Caco-2 (cell line): ENCODE results near the gene TRAF3. TPM values are rescaled to one million over a fixed set of nuclear protein-coding genes. Genes with fewer than 3 reads are reported as not detected.

Experiments
- BruUV-seq: library from RNA; stranded (reverse); fragments of 400-500 nt; replicated peaks from 2 replicates; lab custom pipeline; 2021; lab: Mats Ljungman, UMichigan
- CTCF ChIA-PET: fragments of 300-600 bp; sonication (Branson Sonifier 250); formaldehyde crosslinking; loops from one replicate; lab custom pipeline; 2022; ENCODE audit warnings: antibody characterized with exemption; lab: Charles Lee
- POLR2A ChIA-PET: fragments of 300-600 bp; sonication (Branson Sonifier 250); formaldehyde crosslinking; loops from one replicate; lab custom pipeline; 2022; ENCODE audit warnings: antibody characterized with exemption; lab: Charles Lee
- DNase-seq, 2 experiments: peaks; one replicate each; pipeline versions ENCODE4 v3.0.0 to v3.0.0-alpha.2; 2020 to 2022
- H3K27me3 ChIP-seq: replicated peaks from 2 replicates; pipeline ENCODE4 v1.6.0; 2011; ENCODE audit warnings: low read length; ENCODE audit not compliant: control insufficient read depth, insufficient read depth
- H3K36me3 ChIP-seq: 2 replicates; pipeline ENCODE4 v1.5.1; 2011; ENCODE audit warnings: low read length; ENCODE audit not compliant: control insufficient read depth, insufficient read depth
- H3K4me1 ChIP-seq: fragments of 250-450 bp; sonication (Bioruptor Pico); 2 replicates; pipeline ENCODE4 v1.5.1; 2020; ENCODE audit warnings: mild to moderate bottlenecking
- H3K4me3 ChIP-seq: 2 replicates; pipeline ENCODE4 v1.5.1; 2011; ENCODE audit warnings: low read depth, mild to moderate bottlenecking, control low read depth, low read length
- H3K9me3 ChIP-seq: fragments of 250-450 bp; sonication (Bioruptor Pico); 2 replicates; pipeline ENCODE4 v1.5.1; 2020; ENCODE audit warnings: mild to moderate bottlenecking, moderate library complexity
- H3K27ac Mint-ChIP-seq: one replicate; pipeline ENCODE4 v1.8.0; 2022; ENCODE audit warnings: mixed read lengths; ENCODE audit not compliant: unreplicated experiment
- H3K27me3 Mint-ChIP-seq: one replicate; pipeline ENCODE4 v1.8.0; 2022; ENCODE audit warnings: mixed read lengths; ENCODE audit not compliant: insufficient read depth, unreplicated experiment
- H3K36me3 Mint-ChIP-seq: one replicate; pipeline ENCODE4 v1.8.0; 2022; ENCODE audit warnings: mild to moderate bottlenecking, mixed read lengths; ENCODE audit not compliant: insufficient read depth, unreplicated experiment
- H3K4me1 Mint-ChIP-seq: one replicate; pipeline ENCODE4 v1.8.0; 2022; ENCODE audit warnings: low read depth, mixed read lengths; ENCODE audit not compliant: unreplicated experiment
- H3K4me3 Mint-ChIP-seq: one replicate; pipeline ENCODE4 v1.8.0; 2022; ENCODE audit warnings: mild to moderate bottlenecking, moderate library complexity, mixed read lengths; ENCODE audit not compliant: unreplicated experiment
- H3K9me3 Mint-ChIP-seq: one replicate; pipeline ENCODE4 v1.8.0; 2022; ENCODE audit warnings: mixed read lengths; ENCODE audit not compliant: unreplicated experiment
- intact Hi-C: fragments of 100-400 bp; cut with micrococcal nuclease; formaldehyde crosslinking; loops from one replicate; pipeline ENCODE4 v1.10.0; 2022; ENCODE audit not compliant: unreplicated experiment
- total RNA-seq: library from RNA; stranded (reverse); gene quantifications from 2 replicates; pipeline ENCODE4 v1.2.3, GENCODE V29; 2022
- TF ChIP-seq, protein P1 (sequence below), 2 experiments: fragments of 200-600 bp in 1 of 2; IDR thresholded peaks; 1 replicate in 1 of 2; 2 replicates in 1 of 2; pipeline versions ENCODE4 v1.5.1 to v1.8.0; 2011 to 2022; ENCODE audit warnings: antibody characterized with exemption in 1 of 2, control low read depth in 1 of 2, inconsistent platforms in 1 of 2, low read depth in 1 of 2, low read length in 1 of 2, mild to moderate bottlenecking in 1 of 2, moderate library complexity in 1 of 2; ENCODE audit not compliant: insufficient read depth in 1 of 2, severe bottlenecking in 1 of 2, unreplicated experiment in 1 of 2

TRAF3 gene
- total RNA-seq, 1 experiment from 2014 or later, result 16.6 TPM

DNA sequence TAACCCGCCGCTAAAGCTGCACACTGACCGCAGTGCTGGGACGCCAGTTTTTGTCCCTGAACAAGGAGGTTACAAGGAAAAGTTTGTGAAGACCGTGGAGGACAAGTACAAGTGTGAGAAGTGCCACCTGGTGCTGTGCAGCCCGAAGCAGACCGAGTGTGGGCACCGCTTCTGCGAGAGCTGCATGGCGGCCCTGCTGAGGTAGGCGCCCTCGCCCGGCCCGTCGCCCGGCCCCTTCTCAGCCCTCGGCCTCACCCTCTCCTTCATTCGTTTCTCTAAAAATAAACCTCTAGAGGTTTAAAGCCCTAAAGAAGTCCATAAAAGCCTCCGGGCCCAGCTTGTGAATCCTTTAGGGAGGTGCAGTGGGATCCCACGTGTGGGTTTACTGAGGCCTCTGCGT, 93.0 kb downstream of the TRAF3 start:
- no peaks in the 10 kb centered on the region for H3K27me3 ChIP-seq
- Mint-ChIP-seq H3K9me3 (no peaks in the 10 kb centered on the region), H3K4me1 (peaks cover 19% of the 10 kb centered on the region), H3K27ac (no peak overlapping the region), H3K36me3 (peaks cover 28% of the 10 kb centered on the region), H3K27me3 (no peaks in the 10 kb centered on the region), H3K4me3 (no peak overlapping the region)
- no peaks in the 10 kb centered on the region for H3K9me3 ChIP-seq
- H3K4me3 ChIP-seq, result no peak overlapping the region
- POLR2A ChIA-PET, result no interaction called here
- CTCF ChIA-PET, result no interaction called here
- intact Hi-C loops, result loop anchor here (10.0 kb wide), 1 partner anchor 95 kb away; the partner anchor contains the start of gene TRAF3
- no TSS peak for BruUV-seq
- DNase-seq, result no peak
- TF ChIP-seq, protein P1, sequence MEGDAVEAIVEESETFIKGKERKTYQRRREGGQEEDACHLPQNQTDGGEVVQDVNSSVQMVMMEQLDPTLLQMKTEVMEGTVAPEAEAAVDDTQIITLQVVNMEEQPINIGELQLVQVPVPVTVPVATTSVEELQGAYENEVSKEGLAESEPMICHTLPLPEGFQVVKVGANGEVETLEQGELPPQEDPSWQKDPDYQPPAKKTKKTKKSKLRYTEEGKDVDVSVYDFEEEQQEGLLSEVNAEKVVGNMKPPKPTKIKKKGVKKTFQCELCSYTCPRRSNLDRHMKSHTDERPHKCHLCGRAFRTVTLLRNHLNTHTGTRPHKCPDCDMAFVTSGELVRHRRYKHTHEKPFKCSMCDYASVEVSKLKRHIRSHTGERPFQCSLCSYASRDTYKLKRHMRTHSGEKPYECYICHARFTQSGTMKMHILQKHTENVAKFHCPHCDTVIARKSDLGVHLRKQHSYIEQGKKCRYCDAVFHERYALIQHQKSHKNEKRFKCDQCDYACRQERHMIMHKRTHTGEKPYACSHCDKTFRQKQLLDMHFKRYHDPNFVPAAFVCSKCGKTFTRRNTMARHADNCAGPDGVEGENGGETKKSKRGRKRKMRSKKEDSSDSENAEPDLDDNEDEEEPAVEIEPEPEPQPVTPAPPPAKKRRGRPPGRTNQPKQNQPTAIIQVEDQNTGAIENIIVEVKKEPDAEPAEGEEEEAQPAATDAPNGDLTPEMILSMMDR (IDR thresholded peaks at IDR 0.05; ENCODE audit: insufficient read depth in 1 of 2, low read depth in 1 of 2, low read length in 1 of 2, severe bottlenecking in 1 of 2, unreplicated experiment in 1 of 2), result no peak
- H3K36me3 ChIP-seq, result peaks cover 1% of the 10 kb centered on the region; the same call in 1 of the 2 replicates
- peaks cover 14% of the 10 kb centered on the region for H3K4me1 ChIP-seq

DNA sequence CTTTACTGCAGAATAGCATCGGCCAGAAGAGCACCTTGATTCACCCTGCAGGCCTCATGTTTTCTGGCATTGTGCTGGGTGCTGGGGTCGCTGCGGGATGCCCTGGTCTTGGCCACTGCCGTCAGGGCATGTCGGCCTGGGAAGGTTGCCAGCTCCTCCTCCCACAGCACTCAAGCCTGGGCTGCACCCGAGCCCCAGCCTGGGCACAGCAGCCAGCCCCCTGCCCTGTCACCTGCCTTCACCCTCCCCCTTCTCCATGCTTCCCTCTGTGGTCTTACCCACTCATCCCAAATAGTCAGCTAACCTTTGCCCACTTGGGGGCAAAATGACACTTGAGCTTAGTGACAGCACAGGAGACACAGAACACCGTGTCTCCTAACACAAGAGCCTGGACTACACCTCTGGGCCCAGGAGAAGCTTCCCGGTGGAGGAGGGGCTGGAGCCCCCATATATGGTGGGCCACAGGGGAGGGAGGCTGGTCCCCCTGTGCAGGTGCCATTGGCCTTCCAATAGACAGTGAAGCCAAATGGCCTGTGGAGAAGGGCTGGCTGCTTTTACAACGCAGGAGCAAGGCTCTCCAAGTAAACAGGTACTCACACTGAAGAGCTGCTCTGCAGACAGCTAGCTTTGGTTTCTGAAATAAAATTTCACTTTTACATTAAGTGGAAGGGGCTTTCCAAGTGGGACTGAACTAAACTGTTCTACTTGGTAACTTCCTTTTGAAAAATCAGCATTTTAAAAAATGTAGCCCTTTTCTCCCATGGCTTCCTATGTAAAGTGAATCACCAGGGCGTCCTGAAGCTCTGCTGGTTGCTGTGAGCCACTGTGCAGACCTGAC, 94.0 kb downstream of the TRAF3 start:
- TF ChIP-seq, protein P1 (IDR thresholded peaks at IDR 0.05; ENCODE audit: insufficient read depth in 1 of 2, low read depth in 1 of 2, low read length in 1 of 2, severe bottlenecking in 1 of 2, unreplicated experiment in 1 of 2), result no peak
- ChIA-PET POLR2A (no interaction called here), CTCF (interaction anchor here (0.5 to 0.6 kb wide), 2 partner anchors 86 to 1956 kb away, joined by 3 to 4 read pairs; no protein-coding TSS in a partner anchor)
- Mint-ChIP-seq H3K36me3 (peaks cover 33% of the 10 kb centered on the region), H3K9me3 (no peaks in the 10 kb centered on the region), H3K4me3 (no peak overlapping the region), H3K27me3 (no peaks in the 10 kb centered on the region), H3K27ac (no peak overlapping the region), H3K4me1 (peaks cover 22% of the 10 kb centered on the region)
- Histone ChIP-seq H3K4me3 (no peak overlapping the region), H3K9me3 (no peaks in the 10 kb centered on the region), H3K36me3 (peaks cover 1% of the 10 kb centered on the region; the same call in 1 of the 2 replicates), H3K27me3 (no peaks in the 10 kb centered on the region), H3K4me1 (peaks cover 14% of the 10 kb centered on the region)
- intact Hi-C loops, result loop anchor here (10.0 kb wide), 1 partner anchor 96 kb away; the partner anchor contains the start of gene TRAF3
- BruUV-seq, result no TSS peak
- no peak for DNase-seq

DNA sequence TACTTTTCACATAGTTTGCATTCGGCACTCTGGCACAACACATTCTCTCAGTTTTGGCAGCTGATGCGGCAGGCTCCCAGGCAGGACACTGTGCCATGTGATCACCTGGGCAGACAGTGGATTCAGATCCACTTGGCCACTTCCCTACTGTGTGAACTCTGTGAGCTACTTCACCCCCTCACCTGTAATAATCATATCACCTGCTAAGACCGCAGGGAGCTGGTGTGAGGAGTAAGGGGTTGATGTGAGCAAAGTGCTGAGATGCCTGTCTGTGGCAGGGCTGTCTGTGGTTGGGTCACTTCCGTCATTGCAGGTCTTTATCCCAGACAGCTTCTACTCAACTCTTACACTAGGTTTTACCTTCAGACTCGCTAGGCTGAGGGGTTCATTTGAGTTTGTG, 94.8 kb downstream of the TRAF3 start:
- peaks cover 1% of the 10 kb centered on the region; the same call in 1 of the 2 replicates for H3K36me3 ChIP-seq
- peaks cover 14% of the 10 kb centered on the region for H3K4me1 ChIP-seq
- H3K27me3 ChIP-seq, result no peaks in the 10 kb centered on the region
- no TSS peak for BruUV-seq
- intact Hi-C loops, result loop anchor here (2.0 to 10.0 kb wide), 2 partner anchors 23 to 97 kb away; partner anchors contain the start of gene TRAF3
- no peak overlapping the region for H3K4me3 ChIP-seq
- no peak for DNase-seq
- no peaks in the 10 kb centered on the region for H3K27me3 Mint-ChIP-seq
- H3K4me1 Mint-ChIP-seq, result peaks cover 22% of the 10 kb centered on the region
- TF ChIP-seq, protein P1 (IDR thresholded peaks at IDR 0.05; ENCODE audit: insufficient read depth in 1 of 2, low read depth in 1 of 2, low read length in 1 of 2, severe bottlenecking in 1 of 2, unreplicated experiment in 1 of 2), result no peak
- POLR2A ChIA-PET, result no interaction called here
- H3K4me3 Mint-ChIP-seq, result no peak overlapping the region
- H3K9me3 Mint-ChIP-seq, result no peaks in the 10 kb centered on the region
- no peak overlapping the region for H3K27ac Mint-ChIP-seq
- H3K36me3 Mint-ChIP-seq, result peaks cover 33% of the 10 kb centered on the region
- no peaks in the 10 kb centered on the region for H3K9me3 ChIP-seq
- CTCF ChIA-PET, result no interaction called here
